Right lobe of liver (tissue), 6 donors: ENCODE measurements around the gene KLK5. TPM values are rescaled to one million over a fixed set of nuclear protein-coding genes. Genes with fewer than 3 reads are reported as not detected.

ENCODE experiments used
- ATAC-seq, 4 donors: fragments of 200-7000 bp; cut with Tn5 transposase; one replicate each; pipeline ENCODE4 v1.9.1; 2020; ENCODE audit warnings: mild to moderate bottlenecking in 4 of 4, moderate library complexity in 4 of 4
- DNase-seq, 3 donors: peaks; one replicate each; pipeline ENCODE4 v3.0.0-alpha.2; 2020
- H3K27ac ChIP-seq, 3 donors: fragments of 200-600 bp; one replicate each; pipeline ENCODE4 v1.8.0; 2022
- H3K27me3 ChIP-seq, 2 donors: fragments of 200-600 bp; one replicate each; pipeline ENCODE4 v1.8.0; 2022
- H3K36me3 ChIP-seq, 4 donors: fragments of 200-600 bp; sonication (generic) in 1 of 4; one replicate each; pipeline versions ENCODE4 v1.5.1 to v1.8.0; 2017 to 2022; ENCODE audit warnings: control low read depth in 1 of 4
- H3K4me1 ChIP-seq, 4 donors: fragments of 200-600 bp; sonication (generic) in 1 of 4; one replicate each; pipeline versions ENCODE4 v1.5.1 to v1.8.0; 2017 to 2022; ENCODE audit warnings: control low read depth in 1 of 4
- H3K4me3 ChIP-seq, 3 donors: fragments of 200-600 bp; one replicate each; pipeline ENCODE4 v1.8.0; 2022
- H3K9me3 ChIP-seq, 4 donors: fragments of 200-600 bp; sonication (generic) in 1 of 4; one replicate each; pipeline versions ENCODE4 v1.5.1 to v1.8.0; 2017 to 2022; ENCODE audit warnings: control low read depth in 1 of 4
- POLR2A ChIP-seq: fragments of 450-650 bp; IDR thresholded peaks from one replicate; pipeline ENCODE4 v1.6.1; 2017; ENCODE audit warnings: antibody characterized with exemption, mild to moderate bottlenecking
- WGBS: methylation state at CpG from one replicate; pipeline ENCODE4 v1.1.6; 2018; ENCODE audit warnings: low coverage, low lambda C conversion rate; ENCODE audit not compliant: insufficient coverage; ENCODE audit errors: missing lambda C conversion rate; 5-methylcytosine and 5-hydroxymethylcytosine counted together
- intact Hi-C, 2 donors: fragments of 100-400 bp; cut with DNase I; formaldehyde crosslinking; loops; one replicate each; pipeline versions ENCODE4 v1.11.2 to v1.14.1; 2022
- total RNA-seq, 6 experiments: library from RNA; depleted of rRNA in 2 of 6; stranded (reverse); fragments of >200 nt in 2 of 6; fragmentation: NEBNext Ultra II Directional in 3 of 6; extraction: Animal tissue kit (Norgen Biotek cat#: 25700) in 3 of 6; gene quantifications; one replicate each; pipeline versions ENCODE4 v1.1.0 to v1.2.4, GENCODE V29; 2016 to 2023
- TF ChIP-seq, protein P1 (sequence below), 4 donors: fragments of 200-600 bp in 3 of 4; fragments of 450-650 bp in 1 of 4; IDR thresholded peaks; one replicate each; pipeline versions ENCODE4 v1.5.1 to v1.8.0; 2016 to 2022; ENCODE audit warnings: antibody characterized with exemption in 4 of 4, mild to moderate bottlenecking in 2 of 4
- donor health status: DM: no; HTN: yes; CAD: no.
- donor health status: DM: no; HTN: no; CAD: no.
- donor health status: DM: no; HTN: no; CAD: no.
- donor health status: DM: no; HTN: yes; CAD: no.
- donor health status: DM: no; HTN: yes; CAD: no.

Gene KLK5
- total RNA-seq, 6 experiments from 2014 or later, result not detected

GRCh38 chr19:50911206-50912101 is 41.4 kb downstream of the KLK5 start, which contains the start of gene KLK4:
Gene KLK4 (minus strand): TSS chr19:50911395. CDS start chr19:50910738, 657 bp downstream.
- no peaks in the 10 kb centered on the region for H3K36me3 ChIP-seq
- no peak within 1 kb of the TSS for H3K27ac ChIP-seq
- intact Hi-C loops, result no loop called here
- ATAC-seq (no peak), DNase-seq (no peak)
- TF ChIP-seq, protein P1, sequence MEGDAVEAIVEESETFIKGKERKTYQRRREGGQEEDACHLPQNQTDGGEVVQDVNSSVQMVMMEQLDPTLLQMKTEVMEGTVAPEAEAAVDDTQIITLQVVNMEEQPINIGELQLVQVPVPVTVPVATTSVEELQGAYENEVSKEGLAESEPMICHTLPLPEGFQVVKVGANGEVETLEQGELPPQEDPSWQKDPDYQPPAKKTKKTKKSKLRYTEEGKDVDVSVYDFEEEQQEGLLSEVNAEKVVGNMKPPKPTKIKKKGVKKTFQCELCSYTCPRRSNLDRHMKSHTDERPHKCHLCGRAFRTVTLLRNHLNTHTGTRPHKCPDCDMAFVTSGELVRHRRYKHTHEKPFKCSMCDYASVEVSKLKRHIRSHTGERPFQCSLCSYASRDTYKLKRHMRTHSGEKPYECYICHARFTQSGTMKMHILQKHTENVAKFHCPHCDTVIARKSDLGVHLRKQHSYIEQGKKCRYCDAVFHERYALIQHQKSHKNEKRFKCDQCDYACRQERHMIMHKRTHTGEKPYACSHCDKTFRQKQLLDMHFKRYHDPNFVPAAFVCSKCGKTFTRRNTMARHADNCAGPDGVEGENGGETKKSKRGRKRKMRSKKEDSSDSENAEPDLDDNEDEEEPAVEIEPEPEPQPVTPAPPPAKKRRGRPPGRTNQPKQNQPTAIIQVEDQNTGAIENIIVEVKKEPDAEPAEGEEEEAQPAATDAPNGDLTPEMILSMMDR (IDR thresholded peaks at IDR 0.05), result no peak
- no peak for TF ChIP-seq POLR2A
- H3K4me1 ChIP-seq, result no peaks in the 10 kb centered on the region
- no peaks in the 10 kb centered on the region for H3K27me3 ChIP-seq
- no peaks in the 10 kb centered on the region for H3K9me3 ChIP-seq
- WGBS, result 45% methylated on average over 6 of the region's 9 CpGs
- H3K4me3 ChIP-seq, result no peak within 1 kb of the TSS

DNA sequence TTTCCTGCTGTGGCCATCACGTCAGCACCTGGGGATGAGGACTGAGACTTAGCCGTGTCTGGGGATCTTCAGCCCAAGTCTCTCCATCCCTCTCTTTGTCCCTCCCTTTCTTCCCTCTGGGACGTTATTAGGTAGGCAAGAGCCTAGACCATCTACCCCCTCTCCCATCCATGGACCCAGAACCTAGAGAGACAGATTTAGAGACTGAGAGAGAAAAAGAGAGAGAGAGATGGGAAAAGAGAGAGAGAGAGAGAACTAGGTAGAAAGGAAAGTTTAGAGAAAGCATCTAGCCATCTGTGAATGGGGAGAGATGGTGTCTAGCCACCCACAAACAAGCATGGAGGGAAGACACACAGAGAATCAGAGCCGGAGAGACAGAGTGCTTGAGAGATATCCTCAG is 42.1 kb downstream of the KLK5 start:
- no peak for DNase-seq
- H3K27me3 ChIP-seq, result peaks cover 0 to under 1% of the 10 kb centered on the region in 2 donors
- ATAC-seq, result no peak
- no peak overlapping the region for H3K4me3 ChIP-seq
- TF ChIP-seq, protein P1 (IDR thresholded peaks at IDR 0.05), result no peak
- TF ChIP-seq POLR2A, result no peak
- no peaks in the 10 kb centered on the region for H3K36me3 ChIP-seq
- 43% methylated on average over 4 of the region's 4 CpGs for WGBS
- no peak overlapping the region for H3K27ac ChIP-seq
- intact Hi-C loops, result no loop called here
- no peaks in the 10 kb centered on the region for H3K9me3 ChIP-seq
- H3K4me1 ChIP-seq, result no peaks in the 10 kb centered on the region

- Histone ChIP-seq H3K36me3 (no peaks in the 10 kb centered on the region), H3K27ac (no peak overlapping the region), H3K27me3 (peaks cover 0 to 6% of the 10 kb centered on the region in 2 donors), H3K9me3 (no peaks in the 10 kb centered on the region), H3K4me3 (no peak overlapping the region), H3K4me1 (no peaks in the 10 kb centered on the region)
- peak in 3 of 4 donors; percentile 19 to 47 (median 46) for ATAC-seq
- WGBS, result 4% methylated on average over 17 of the region's 36 CpGs
- peak in 1 of 3 donors; percentile 31 for DNase-seq
- intact Hi-C loops, result no loop called here
- TF ChIP-seq POLR2A, result no peak
- TF ChIP-seq, protein P1 (IDR thresholded peaks at IDR 0.05), result no peak
These were observed 43.4 kb downstream of the KLK5 start for GRCh38 chr19:50909240-50910070.

DNA sequence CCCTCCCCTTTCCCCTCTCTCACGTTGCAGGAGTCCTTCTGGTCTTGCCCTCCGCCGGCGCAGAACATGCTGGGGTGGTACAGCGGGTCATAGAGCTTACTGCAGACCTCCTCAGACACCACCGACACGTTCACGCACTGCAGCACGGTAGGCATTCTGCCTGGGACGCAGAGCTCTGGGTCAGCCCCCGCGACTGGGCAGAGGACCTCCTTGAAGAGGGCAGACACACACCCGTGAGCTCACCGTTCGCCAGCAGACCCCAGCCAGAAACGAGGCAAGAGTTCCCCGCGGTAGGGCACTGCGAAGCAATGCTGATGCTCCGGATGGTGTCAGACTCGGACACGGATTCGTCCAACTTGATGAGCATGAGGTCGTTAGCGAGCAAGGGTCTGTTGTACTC is 44.5 kb downstream of the KLK5 start:
- intact Hi-C loops, result no loop called here

More for the DNA sequence above, 44.5 kb downstream of the KLK5 start:
- H3K27me3 ChIP-seq, result peaks cover 0 to 6% of the 10 kb centered on the region in 2 donors
- no peak overlapping the region for H3K27ac ChIP-seq
- TF ChIP-seq, protein P1 (IDR thresholded peaks at IDR 0.05), result no peak
- no peak for TF ChIP-seq POLR2A
- H3K9me3 ChIP-seq, result no peaks in the 10 kb centered on the region
- no peaks in the 10 kb centered on the region for H3K36me3 ChIP-seq
- H3K4me1 ChIP-seq, result no peaks in the 10 kb centered on the region
- ATAC-seq (no peak), DNase-seq (no peak)
- H3K4me3 ChIP-seq, result no peak overlapping the region
- WGBS, result 33% methylated on average over 8 of the region's 25 CpGs
